Measurements from ENCODE around the gene SUPT3H. TPM values are rescaled to one million over a fixed set of nuclear protein-coding genes. Genes with fewer than 3 reads are reported as not detected.

SUPT3H gene
- total and polyA plus RNA-seq, 2 of the 13 experiments (the other 11 are each of a cell fraction or from before 2014, with no cell fraction given) = 11.9 to 36.1 TPM

- TF ChIP-seq ZNF687 (CRISPR knock-in tag; IDR thresholded peaks at IDR 0.05) (no peak), DR1 (CRISPR knock-in tag; IDR thresholded peaks at IDR 0.05) (no peak), KDM5B (CRISPR knock-in tag; IDR thresholded peaks at IDR 0.05; ENCODE audit: borderline replicate concordance) (no peak), NCOA2 (CRISPR knock-in tag; IDR thresholded peaks at IDR 0.05) (no peak; the same call in 1 of the 2 replicates), TOE1 (CRISPR knock-in tag; IDR thresholded peaks at IDR 0.05) (no peak), PAF1 (CRISPR knock-in tag; IDR thresholded peaks at IDR 0.05) (no peak), CTCF (CRISPR knock-in tag; IDR thresholded peaks at IDR 0.05) (no peak), KDM5A (IDR thresholded peaks at IDR 0.05; ENCODE audit: borderline replicate concordance, low read length) (peak; percentile 44; the same call in 1 of the 2 replicates), TFAP4 (IDR thresholded peaks at IDR 0.05; ENCODE audit: borderline replicate concordance, low read depth) (no peak), REL (CRISPR knock-in tag; conservative IDR thresholded peaks at IDR 0.05) (no peak), ZFYVE20 (CRISPR knock-in tag; IDR thresholded peaks at IDR 0.05; ENCODE audit: borderline replicate concordance, low read depth) (no peak), CBX5 (CRISPR knock-in tag; IDR thresholded peaks at IDR 0.05; ENCODE audit: borderline replicate concordance) (no peak), KIAA2018 (CRISPR knock-in tag; IDR thresholded peaks at IDR 0.05; ENCODE audit: borderline replicate concordance) (no peak), ZSCAN25 (CRISPR knock-in tag; IDR thresholded peaks at IDR 0.05) (no peak)
Observed at GRCh38 chr6:44920952-44921491, 456.7 kb downstream of the SUPT3H start (continued).

Data from HepG2 (cell line).